GM21737 (cell line): ENCODE measurements around the gene LTBP1.

Experiments used
- ATAC-seq: cut with Tn5 transposase; IDR thresholded peaks from one replicate; pipeline ENCODE4 v1.9.1; 2021; ENCODE audit warnings: mild to moderate bottlenecking, moderate library complexity; ENCODE audit not compliant: unreplicated experiment

The LTBP1 gene

GRCh38 chr2:32931945-32932709 is 14.6 kb upstream of the LTBP1 start:
- no peak for ATAC-seq

GRCh38 chr2:32932825-32933755 is 13.7 kb upstream of the LTBP1 start:
- ATAC-seq, result no peak

GRCh38 chr2:32933756-32934095 is 13.0 kb upstream of the LTBP1 start:
- ATAC-seq, result no peak

- ATAC-seq, result no peak
These were observed 8.9 kb upstream of the LTBP1 start for GRCh38 chr2:32937602-32938448.

GRCh38 chr2:32938934-32939333 is 7.8 kb upstream of the LTBP1 start:
- no peak for ATAC-seq

GRCh38 chr2:32940316-32940997 is 6.3 kb upstream of the LTBP1 start:
- ATAC-seq, result no peak

- no peak for ATAC-seq
These were observed 4.6 kb upstream of the LTBP1 start for GRCh38 chr2:32941944-32942690.

- ATAC-seq, result no peak
These were observed 3.8 kb upstream of the LTBP1 start for GRCh38 chr2:32942793-32943485.

- no peak for ATAC-seq
These were observed 1.5 kb upstream of the LTBP1 start for GRCh38 chr2:32945286-32945685.

- ATAC-seq, result peak; percentile 23
These were observed 327 bp downstream of the LTBP1 start for GRCh38 chr2:32947076-32947483.

GRCh38 chr2:32947484-32948143 is 861 bp downstream of the LTBP1 start:
- ATAC-seq, result peak; percentile 25

GRCh38 chr2:32948266-32948665 is 1.5 kb downstream of the LTBP1 start:
- ATAC-seq, result no peak

GRCh38 chr2:32949260-32949659 is 2.5 kb downstream of the LTBP1 start:
- no peak for ATAC-seq

GRCh38 chr2:32951672-32952071 is 4.9 kb downstream of the LTBP1 start:
- ATAC-seq, result no peak

GRCh38 chr2:32952761-32953476 is 6.2 kb downstream of the LTBP1 start:
- ATAC-seq, result no peak

- no peak for ATAC-seq
These were observed 7.5 kb downstream of the LTBP1 start for GRCh38 chr2:32954206-32954605.

GRCh38 chr2:32958821-32959220 is 12.1 kb downstream of the LTBP1 start:
- no peak for ATAC-seq

- ATAC-seq, result no peak
These were observed 13.5 kb downstream of the LTBP1 start for GRCh38 chr2:32960238-32960637.
